ENCODE results near the gene ZNF318. TPM values are rescaled to one million over a fixed set of nuclear protein-coding genes. Genes with fewer than 3 reads are reported as not detected.

ZNF318 gene
- total RNA-seq, 4 donors from 2014 or later: 3.8 to 38.0 (median 24.0) TPM

- Histone ChIP-seq H3K4me3 (no peak overlapping the region), H3K36me3 (no peaks in the 10 kb centered on the region), H3K27ac (no peak overlapping the region), H3K9me3 (no peaks in the 10 kb centered on the region), H3K27me3 (no peaks in the 10 kb centered on the region), H3K4me1 (no peaks in the 10 kb centered on the region)
- TF ChIP-seq, protein P1, sequence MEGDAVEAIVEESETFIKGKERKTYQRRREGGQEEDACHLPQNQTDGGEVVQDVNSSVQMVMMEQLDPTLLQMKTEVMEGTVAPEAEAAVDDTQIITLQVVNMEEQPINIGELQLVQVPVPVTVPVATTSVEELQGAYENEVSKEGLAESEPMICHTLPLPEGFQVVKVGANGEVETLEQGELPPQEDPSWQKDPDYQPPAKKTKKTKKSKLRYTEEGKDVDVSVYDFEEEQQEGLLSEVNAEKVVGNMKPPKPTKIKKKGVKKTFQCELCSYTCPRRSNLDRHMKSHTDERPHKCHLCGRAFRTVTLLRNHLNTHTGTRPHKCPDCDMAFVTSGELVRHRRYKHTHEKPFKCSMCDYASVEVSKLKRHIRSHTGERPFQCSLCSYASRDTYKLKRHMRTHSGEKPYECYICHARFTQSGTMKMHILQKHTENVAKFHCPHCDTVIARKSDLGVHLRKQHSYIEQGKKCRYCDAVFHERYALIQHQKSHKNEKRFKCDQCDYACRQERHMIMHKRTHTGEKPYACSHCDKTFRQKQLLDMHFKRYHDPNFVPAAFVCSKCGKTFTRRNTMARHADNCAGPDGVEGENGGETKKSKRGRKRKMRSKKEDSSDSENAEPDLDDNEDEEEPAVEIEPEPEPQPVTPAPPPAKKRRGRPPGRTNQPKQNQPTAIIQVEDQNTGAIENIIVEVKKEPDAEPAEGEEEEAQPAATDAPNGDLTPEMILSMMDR (IDR thresholded peaks at IDR 0.05): no peak
- no peak for TF ChIP-seq POLR2A (IDR thresholded peaks at IDR 0.05)
- intact Hi-C loops (cut with DNase I; ENCODE audit: low total_unique reads): no loop called here
- DNase-seq: no peak
These were observed 76.6 kb downstream of the ZNF318 start for GRCh38 chr6:43292763-43293318.

DNA sequence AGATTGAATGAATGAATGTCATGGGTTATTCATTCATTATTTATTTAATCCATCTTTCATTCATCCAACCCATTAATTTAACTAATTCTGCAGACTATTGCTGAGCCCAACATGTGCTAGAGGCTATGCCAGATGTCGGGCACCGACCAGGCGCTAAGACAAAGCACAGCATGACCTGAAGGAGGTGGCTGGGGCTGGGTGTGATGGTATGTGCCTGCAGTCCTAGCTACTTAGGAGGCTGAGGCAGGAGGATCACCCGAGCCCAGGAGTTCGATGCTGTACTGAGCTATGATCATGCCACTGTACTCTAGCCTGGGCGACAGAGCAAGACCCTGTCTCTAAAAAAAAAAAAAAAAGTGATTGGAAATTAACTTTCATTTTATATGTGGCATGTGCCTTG lies 77.1 kb downstream of the ZNF318 start:
- Histone ChIP-seq H3K9me3 (no peaks in the 10 kb centered on the region), H3K4me1 (no peaks in the 10 kb centered on the region), H3K27me3 (no peaks in the 10 kb centered on the region), H3K36me3 (no peaks in the 10 kb centered on the region), H3K4me3 (no peak overlapping the region), H3K27ac (no peak overlapping the region)
- no peak for DNase-seq
- intact Hi-C loops (cut with DNase I; ENCODE audit: low total_unique reads): no loop called here
- TF ChIP-seq, protein P1 (IDR thresholded peaks at IDR 0.05): no peak
- no peak for TF ChIP-seq POLR2A (IDR thresholded peaks at IDR 0.05)

GRCh38 chr6:43291708-43292107 lies 77.7 kb downstream of the ZNF318 start:
- Histone ChIP-seq H3K27me3 (no peaks in the 10 kb centered on the region), H3K4me1 (no peaks in the 10 kb centered on the region), H3K4me3 (no peak overlapping the region), H3K36me3 (no peaks in the 10 kb centered on the region), H3K27ac (no peak overlapping the region), H3K9me3 (no peaks in the 10 kb centered on the region)
- no peak for DNase-seq
- TF ChIP-seq, protein P1 (IDR thresholded peaks at IDR 0.05): no peak
- no peak for TF ChIP-seq POLR2A (IDR thresholded peaks at IDR 0.05)
- intact Hi-C loops (cut with DNase I; ENCODE audit: low total_unique reads): no loop called here

GRCh38 chr6:43290905-43291355 lies 78.5 kb downstream of the ZNF318 start:
- Histone ChIP-seq H3K4me3 (no peak overlapping the region), H3K27ac (no peak overlapping the region), H3K4me1 (no peaks in the 10 kb centered on the region), H3K36me3 (no peaks in the 10 kb centered on the region), H3K9me3 (no peaks in the 10 kb centered on the region), H3K27me3 (no peaks in the 10 kb centered on the region)
- intact Hi-C loops (cut with DNase I; ENCODE audit: low total_unique reads): no loop called here
- TF ChIP-seq POLR2A (IDR thresholded peaks at IDR 0.05): no peak
- TF ChIP-seq, protein P1 (IDR thresholded peaks at IDR 0.05): no peak
- no peak for DNase-seq

GRCh38 chr6:43290339-43290904 lies 79.0 kb downstream of the ZNF318 start:
- intact Hi-C loops (cut with DNase I; ENCODE audit: low total_unique reads): no loop called here
- Histone ChIP-seq H3K4me3 (no peak overlapping the region), H3K27me3 (no peaks in the 10 kb centered on the region), H3K4me1 (no peaks in the 10 kb centered on the region), H3K27ac (no peak overlapping the region), H3K9me3 (no peaks in the 10 kb centered on the region), H3K36me3 (no peaks in the 10 kb centered on the region)
- no peak for DNase-seq
- TF ChIP-seq POLR2A (IDR thresholded peaks at IDR 0.05): no peak
- TF ChIP-seq, protein P1 (IDR thresholded peaks at IDR 0.05): no peak
